ENCODE data around the gene PATJ. TPM values are rescaled to one million over a fixed set of nuclear protein-coding genes. Genes with fewer than 3 reads are reported as not detected.
"Not testable (repeated sequence)": the region's sequence is repeated elsewhere in the genome, so short reads cannot be mapped to it uniquely, and the experiment has no call there.

PATJ gene
- total RNA-seq, 1 donor from 2014 or later, result 31.2 TPM

DNA sequence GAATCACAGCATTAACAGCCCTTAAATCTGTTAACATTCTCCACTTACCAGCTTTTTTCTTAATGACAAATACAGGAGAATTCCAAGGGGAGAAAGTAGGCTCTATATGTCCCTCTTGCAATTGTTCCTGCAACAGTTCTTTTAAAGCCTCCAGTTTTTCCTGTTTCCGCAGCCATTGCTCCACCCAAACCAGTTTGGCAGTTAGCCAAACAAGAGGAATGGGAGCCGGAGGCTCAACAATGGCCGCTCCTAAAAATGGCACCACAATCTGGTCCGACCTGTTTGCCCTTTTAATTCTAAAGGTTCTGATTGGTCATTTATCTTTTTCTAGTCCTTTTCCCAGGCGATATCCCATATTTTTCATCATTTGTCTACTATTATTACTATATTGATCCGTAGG lies 438.4 kb downstream of the PATJ start:
- CTCF ChIA-PET, result no interaction called here
- Mint-ChIP-seq H3K9me3 (no peaks in the 10 kb centered on the region), H3K4me1 (no peaks in the 10 kb centered on the region), H3K27ac (no peak overlapping the region), H3K36me3 (ENCODE audit: low read depth) (no peaks in the 10 kb centered on the region), H3K4me3 (no peak overlapping the region), H3K27me3 (peaks cover 3% of the 10 kb centered on the region)
- POLR2A ChIA-PET, result no interaction called here
- DNase-seq (no peak), ATAC-seq (ENCODE audit: low read depth) (no peak)
- TF ChIP-seq, protein P1, sequence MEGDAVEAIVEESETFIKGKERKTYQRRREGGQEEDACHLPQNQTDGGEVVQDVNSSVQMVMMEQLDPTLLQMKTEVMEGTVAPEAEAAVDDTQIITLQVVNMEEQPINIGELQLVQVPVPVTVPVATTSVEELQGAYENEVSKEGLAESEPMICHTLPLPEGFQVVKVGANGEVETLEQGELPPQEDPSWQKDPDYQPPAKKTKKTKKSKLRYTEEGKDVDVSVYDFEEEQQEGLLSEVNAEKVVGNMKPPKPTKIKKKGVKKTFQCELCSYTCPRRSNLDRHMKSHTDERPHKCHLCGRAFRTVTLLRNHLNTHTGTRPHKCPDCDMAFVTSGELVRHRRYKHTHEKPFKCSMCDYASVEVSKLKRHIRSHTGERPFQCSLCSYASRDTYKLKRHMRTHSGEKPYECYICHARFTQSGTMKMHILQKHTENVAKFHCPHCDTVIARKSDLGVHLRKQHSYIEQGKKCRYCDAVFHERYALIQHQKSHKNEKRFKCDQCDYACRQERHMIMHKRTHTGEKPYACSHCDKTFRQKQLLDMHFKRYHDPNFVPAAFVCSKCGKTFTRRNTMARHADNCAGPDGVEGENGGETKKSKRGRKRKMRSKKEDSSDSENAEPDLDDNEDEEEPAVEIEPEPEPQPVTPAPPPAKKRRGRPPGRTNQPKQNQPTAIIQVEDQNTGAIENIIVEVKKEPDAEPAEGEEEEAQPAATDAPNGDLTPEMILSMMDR (IDR thresholded peaks at IDR 0.05), result no peak
- intact Hi-C loops (cut with micrococcal nuclease), result no loop called here

DNA sequence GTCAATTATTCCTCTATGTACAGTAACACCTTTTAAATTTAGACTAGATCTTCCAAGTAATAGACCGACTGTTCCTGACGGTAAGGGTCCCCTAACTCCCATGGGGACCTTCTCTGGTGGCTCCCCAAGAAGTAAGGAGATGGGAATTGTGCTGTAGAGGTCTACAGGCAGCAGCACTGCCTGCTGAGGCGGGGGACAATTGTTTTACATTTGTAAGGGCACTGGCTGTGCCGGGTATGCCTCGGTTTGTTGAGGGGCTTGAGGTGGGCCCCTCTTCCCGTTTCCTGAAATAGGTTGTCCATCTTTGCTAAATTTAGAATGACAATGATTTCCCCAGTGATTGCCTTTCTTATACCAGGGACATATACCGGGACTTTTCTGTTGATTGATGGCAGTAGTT lies 439.3 kb downstream of the PATJ start:
- no peaks in the 10 kb centered on the region for H3K4me1 Mint-ChIP-seq

DNA sequence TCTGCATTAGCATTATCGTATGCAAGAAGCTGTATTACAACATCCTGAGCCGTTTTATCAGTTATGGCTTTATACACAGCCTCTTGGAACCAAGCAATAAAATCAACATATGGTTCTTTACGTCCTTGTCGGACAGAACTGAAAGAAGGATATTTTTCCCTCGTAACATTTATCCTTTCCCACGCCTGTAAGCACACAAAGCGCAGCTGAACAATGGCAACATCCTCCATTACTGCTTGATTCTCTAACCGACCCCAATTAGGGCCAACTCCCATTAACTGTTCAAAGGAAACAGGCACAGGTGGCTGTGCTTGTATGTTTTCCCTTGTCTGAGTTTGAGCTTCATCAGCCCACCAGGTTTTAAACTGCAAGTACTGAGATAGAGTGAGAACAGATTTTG lies 439.9 kb downstream of the PATJ start:
- H3K4me1 Mint-ChIP-seq; ATAC-seq (ENCODE audit: low read depth); H3K36me3 Mint-ChIP-seq (ENCODE audit: low read depth); DNase-seq; CTCF ChIA-PET; H3K27ac Mint-ChIP-seq; H3K27me3 Mint-ChIP-seq; H3K9me3 Mint-ChIP-seq; POLR2A ChIA-PET; H3K4me3 Mint-ChIP-seq; intact Hi-C loops (cut with micrococcal nuclease): not testable (repeated sequence)

More for the DNA sequence above, 439.3 kb downstream of the PATJ start:
- intact Hi-C loops (cut with micrococcal nuclease), result no loop called here
- DNase-seq (no peak), ATAC-seq (ENCODE audit: low read depth) (no peak)
- CTCF ChIA-PET, result no interaction called here
- POLR2A ChIA-PET, result no interaction called here
- Mint-ChIP-seq H3K4me3 (no peak overlapping the region), H3K36me3 (ENCODE audit: low read depth) (no peaks in the 10 kb centered on the region), H3K9me3 (no peaks in the 10 kb centered on the region), H3K27ac (no peak overlapping the region), H3K27me3 (peaks cover 3% of the 10 kb centered on the region)
- TF ChIP-seq, protein P1 (IDR thresholded peaks at IDR 0.05), result no peak

DNA sequence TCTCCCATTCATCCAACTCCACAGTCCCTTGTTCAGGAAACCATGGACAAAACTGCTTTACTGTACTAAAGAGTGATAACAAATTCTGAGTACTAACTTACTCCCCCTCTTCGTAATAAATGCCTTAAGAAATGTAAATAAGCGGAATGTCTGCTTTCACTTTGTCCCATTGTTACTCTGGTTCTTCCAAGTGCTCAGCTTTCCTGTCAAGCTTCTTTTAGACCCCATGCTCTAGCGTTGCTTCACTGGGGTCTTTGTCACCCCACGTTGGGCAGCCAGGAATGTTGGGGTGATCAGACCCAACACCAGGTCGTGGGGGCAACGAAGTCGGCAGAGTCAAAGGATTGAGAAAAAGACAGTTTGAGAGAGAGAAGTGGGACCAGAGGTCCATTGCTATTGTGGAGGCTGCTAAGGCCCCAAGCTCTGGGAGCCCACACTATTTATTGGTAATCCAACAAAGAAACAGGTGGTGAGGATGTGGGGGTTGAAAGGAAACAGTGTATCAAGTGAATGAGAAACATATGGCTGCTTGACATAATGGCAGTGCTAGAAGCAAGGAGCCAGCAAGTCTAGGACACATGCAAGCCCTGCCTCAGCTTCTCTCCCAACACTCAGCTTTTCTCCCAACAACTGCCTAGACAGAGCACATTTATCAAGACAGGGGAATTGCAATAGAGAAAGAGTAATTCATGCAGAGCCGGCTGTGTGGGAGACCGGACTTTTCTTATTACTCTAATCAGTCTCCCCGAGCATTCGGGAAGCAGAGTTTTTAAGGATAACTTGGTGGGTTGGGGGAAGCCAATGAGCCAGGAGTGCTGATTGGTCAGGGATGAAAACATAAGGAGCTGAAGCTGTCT lies 441.1 kb downstream of the PATJ start:
- ATAC-seq (ENCODE audit: low read depth); intact Hi-C loops (cut with micrococcal nuclease); POLR2A ChIA-PET; H3K27me3 Mint-ChIP-seq; CTCF ChIA-PET; H3K36me3 Mint-ChIP-seq (ENCODE audit: low read depth); H3K9me3 Mint-ChIP-seq; H3K4me1 Mint-ChIP-seq; H3K27ac Mint-ChIP-seq; DNase-seq; H3K4me3 Mint-ChIP-seq: not testable (repeated sequence)

DNA sequence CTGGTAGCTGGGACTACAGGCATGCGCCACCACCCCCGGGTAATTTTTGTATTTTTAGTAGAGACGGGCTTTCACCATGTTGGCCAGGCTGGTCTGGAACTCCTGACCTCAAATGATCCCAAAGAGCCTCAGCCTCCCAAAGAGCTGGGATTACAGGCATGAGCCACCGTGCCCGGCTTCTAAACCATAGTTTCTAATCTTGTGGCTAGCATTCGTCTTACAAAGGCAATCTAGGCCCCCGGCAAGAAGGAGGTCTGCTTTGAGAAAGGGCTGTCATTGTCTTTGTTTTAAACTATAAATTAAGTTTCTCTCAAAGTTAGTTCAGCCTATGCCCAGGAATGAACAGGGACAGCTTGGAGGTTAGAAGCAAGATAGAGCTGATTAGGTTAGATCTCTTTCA lies 442.1 kb downstream of the PATJ start:
- intact Hi-C loops (cut with micrococcal nuclease), result no loop called here
- DNase-seq (no peak), ATAC-seq (ENCODE audit: low read depth) (no peak)
- ChIA-PET CTCF (no interaction called here), POLR2A (no interaction called here)
- Mint-ChIP-seq H3K9me3 (no peaks in the 10 kb centered on the region), H3K27me3 (peaks cover 3% of the 10 kb centered on the region), H3K27ac (no peak overlapping the region), H3K36me3 (ENCODE audit: low read depth) (no peaks in the 10 kb centered on the region), H3K4me3 (no peak overlapping the region), H3K4me1 (no peaks in the 10 kb centered on the region)
- TF ChIP-seq, protein P1 (IDR thresholded peaks at IDR 0.05), result no peak

DNA sequence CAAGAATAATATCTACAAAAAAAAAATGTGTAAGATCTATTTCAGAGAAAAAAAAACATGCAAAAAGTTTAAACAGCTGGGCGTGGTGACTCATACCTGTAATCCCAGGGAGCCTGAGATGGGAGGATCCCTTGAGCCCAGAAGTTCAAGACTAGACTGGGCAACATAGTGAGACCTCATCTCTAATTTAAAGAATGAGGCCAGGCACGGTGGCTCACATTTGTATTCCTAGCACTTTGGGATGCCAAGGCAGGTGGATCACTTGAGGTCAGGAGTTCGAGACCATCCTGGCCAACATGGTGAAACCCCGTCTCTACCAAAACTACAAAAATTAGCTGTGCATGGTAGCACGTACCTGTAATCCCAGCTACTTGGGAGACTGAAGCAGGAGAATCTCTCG lies 443.0 kb downstream of the PATJ start:
- H3K27me3 Mint-ChIP-seq; H3K27ac Mint-ChIP-seq; H3K36me3 Mint-ChIP-seq (ENCODE audit: low read depth); H3K4me3 Mint-ChIP-seq; DNase-seq; POLR2A ChIA-PET; H3K9me3 Mint-ChIP-seq; ATAC-seq (ENCODE audit: low read depth); intact Hi-C loops (cut with micrococcal nuclease); H3K4me1 Mint-ChIP-seq; CTCF ChIA-PET: not testable (repeated sequence)
